ENCODE results near the gene PKNOX2. TPM values are rescaled to one million over a fixed set of nuclear protein-coding genes. Genes with fewer than 3 reads are reported as not detected.

PKNOX2 gene
- total and polyA plus RNA-seq, 4 donors = 3.1 to 10.6 (median 7.9) TPM

DNA sequence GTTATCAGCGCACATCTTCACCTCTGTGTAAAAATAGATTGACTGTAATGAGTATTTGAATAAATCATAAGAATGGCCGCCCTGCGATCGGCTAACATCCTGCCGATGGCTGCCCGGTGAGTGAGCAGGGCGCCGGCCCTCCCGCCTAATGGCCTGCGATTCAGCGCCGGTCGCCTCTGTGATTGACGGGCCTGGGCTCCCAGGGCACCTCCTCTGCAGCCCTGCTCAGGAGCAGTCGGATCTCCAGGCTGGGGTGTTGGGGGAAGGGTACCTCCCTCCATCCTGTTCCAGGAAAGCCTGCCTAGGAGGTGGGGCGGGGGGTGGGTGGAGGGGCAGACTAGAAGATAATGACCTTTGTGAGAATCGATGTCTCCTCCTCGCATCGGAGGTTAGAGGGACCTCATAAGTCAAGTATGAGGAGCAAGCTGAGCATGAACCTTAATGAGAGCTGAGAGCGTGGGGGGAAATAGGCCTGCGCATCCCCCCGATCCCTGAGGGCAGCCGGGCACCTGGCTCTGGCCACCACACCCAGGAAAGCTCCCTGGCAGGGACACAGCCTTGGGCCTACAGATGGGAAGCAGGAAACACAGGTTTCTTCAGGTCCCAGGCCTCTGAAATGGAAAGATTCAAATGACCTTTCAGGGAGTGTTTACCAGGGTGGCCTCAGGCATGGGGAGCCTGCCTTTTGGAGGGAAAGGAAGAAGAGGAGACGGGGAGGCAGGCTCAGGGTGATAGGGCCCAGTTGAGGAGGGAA lies 71.7 kb downstream of the PKNOX2 start:
- TF ChIP-seq, protein P1, sequence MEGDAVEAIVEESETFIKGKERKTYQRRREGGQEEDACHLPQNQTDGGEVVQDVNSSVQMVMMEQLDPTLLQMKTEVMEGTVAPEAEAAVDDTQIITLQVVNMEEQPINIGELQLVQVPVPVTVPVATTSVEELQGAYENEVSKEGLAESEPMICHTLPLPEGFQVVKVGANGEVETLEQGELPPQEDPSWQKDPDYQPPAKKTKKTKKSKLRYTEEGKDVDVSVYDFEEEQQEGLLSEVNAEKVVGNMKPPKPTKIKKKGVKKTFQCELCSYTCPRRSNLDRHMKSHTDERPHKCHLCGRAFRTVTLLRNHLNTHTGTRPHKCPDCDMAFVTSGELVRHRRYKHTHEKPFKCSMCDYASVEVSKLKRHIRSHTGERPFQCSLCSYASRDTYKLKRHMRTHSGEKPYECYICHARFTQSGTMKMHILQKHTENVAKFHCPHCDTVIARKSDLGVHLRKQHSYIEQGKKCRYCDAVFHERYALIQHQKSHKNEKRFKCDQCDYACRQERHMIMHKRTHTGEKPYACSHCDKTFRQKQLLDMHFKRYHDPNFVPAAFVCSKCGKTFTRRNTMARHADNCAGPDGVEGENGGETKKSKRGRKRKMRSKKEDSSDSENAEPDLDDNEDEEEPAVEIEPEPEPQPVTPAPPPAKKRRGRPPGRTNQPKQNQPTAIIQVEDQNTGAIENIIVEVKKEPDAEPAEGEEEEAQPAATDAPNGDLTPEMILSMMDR (IDR thresholded peaks at IDR 0.05; ENCODE audit: control extremely low read depth, extremely low read depth) = no peak

DNA sequence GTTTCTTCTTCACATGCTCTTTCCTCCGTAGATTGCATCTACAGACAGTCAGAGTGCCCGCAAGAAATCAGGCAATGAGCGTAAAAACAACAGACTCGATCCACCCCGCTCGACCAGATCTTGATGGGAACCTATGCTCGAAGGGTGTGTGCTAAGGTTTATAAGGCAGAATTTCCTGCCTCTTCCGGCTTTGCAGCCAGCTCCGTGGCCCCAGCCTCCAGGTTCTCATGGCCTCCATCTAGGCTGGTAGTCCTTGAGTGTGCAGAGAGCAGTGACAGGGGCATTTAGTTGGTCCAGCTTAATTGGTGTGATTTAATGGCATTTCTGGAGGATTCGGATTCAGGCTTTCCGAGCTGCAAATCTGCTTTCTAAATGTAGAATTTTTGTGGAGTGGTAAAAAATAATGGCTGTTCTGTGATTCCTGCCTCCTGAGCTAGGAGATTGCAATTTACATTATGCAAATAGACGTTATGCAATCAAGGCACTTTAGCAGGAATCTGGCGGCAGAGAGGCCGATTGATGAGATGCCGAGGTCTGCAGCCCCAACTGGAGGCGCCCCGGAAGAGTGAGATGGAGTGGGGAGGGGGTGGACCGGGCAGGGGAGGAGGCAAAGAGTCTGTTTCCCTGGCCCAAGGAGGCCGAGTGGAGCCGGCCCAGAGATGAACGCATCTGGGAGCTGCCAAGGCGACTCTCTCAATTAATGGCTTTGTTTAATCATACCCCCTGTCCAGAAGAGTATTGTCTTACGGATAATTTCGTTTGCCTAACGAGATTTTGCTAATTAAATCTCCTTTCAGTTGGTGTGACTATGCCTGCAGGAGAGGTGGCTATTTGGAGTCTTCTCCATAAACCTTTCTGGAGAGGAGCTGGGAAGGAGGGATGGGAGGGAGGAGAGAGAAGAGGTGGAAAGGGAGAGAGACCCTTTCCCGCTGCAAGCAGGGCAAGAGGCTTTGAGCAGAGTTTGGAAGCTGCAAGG lies 75.3 kb downstream of the PKNOX2 start:
- peaks cover 0 to 14% (median 0%) of the 10 kb centered on the region in 5 donors for H3K4me1 ChIP-seq (ENCODE audit: control insufficient read depth in 5 of 5, insufficient read depth in 5 of 5, low read length in 5 of 5)
- TF ChIP-seq, protein P1 (IDR thresholded peaks at IDR 0.05; ENCODE audit: control extremely low read depth, extremely low read depth) = no peak
- H3K4me3 ChIP-seq = no peak overlapping the region
- peaks cover 0 to 7% (median 2%) of the 10 kb centered on the region in 4 donors for H3K9me3 ChIP-seq (ENCODE audit: control insufficient read depth in 4 of 4, insufficient read depth in 3 of 4, low read length in 3 of 4)
- no peak overlapping the region for H3K9ac ChIP-seq (ENCODE audit: insufficient read depth in 1 of 2, low read length in 2 of 2)
- peaks cover 0 to 8% (median 2%) of the 10 kb centered on the region in 4 donors for H3K36me3 ChIP-seq (ENCODE audit: control insufficient read depth in 4 of 4, insufficient read depth in 4 of 4, low read length in 4 of 4)
- no peak for ATAC-seq (ENCODE audit: insufficient read depth, low FRiP score)
- no peak overlapping the region for H3K27ac ChIP-seq (ENCODE audit: low read depth in 1 of 2, low read length in 1 of 2)
- WGBS, 2 donors = 60 to 65% methylated on average over 26 of the region's 26 CpGs
- no peaks in the 10 kb centered on the region for H3K27me3 ChIP-seq (ENCODE audit: control insufficient read depth in 3 of 3, insufficient read depth in 3 of 3, low read length in 2 of 3)
- DNase-seq = peak; percentile 48 to 72 (median 60)

More for the DNA sequence above, 71.7 kb downstream of the PKNOX2 start:
- no peak overlapping the region for H3K9ac ChIP-seq (ENCODE audit: insufficient read depth in 1 of 2, low read length in 2 of 2)
- no peak overlapping the region for H3K4me3 ChIP-seq
- peaks cover 0 to 7% (median 2%) of the 10 kb centered on the region in 4 donors for H3K9me3 ChIP-seq (ENCODE audit: control insufficient read depth in 4 of 4, insufficient read depth in 3 of 4, low read length in 3 of 4)
- 76% methylated on average over 24 of the region's 24 CpGs for WGBS, 2 donors
- no peak for ATAC-seq (ENCODE audit: insufficient read depth, low FRiP score)
- H3K36me3 ChIP-seq (ENCODE audit: control insufficient read depth in 4 of 4, insufficient read depth in 4 of 4, low read length in 4 of 4) = peaks cover 0 to 8% (median 2%) of the 10 kb centered on the region in 4 donors
- no peak for DNase-seq
- H3K27me3 ChIP-seq (ENCODE audit: control insufficient read depth in 3 of 3, insufficient read depth in 3 of 3, low read length in 2 of 3) = no peaks in the 10 kb centered on the region
- peaks cover 0 to 14% (median 0%) of the 10 kb centered on the region in 5 donors for H3K4me1 ChIP-seq (ENCODE audit: control insufficient read depth in 5 of 5, insufficient read depth in 5 of 5, low read length in 5 of 5)
- H3K27ac ChIP-seq (ENCODE audit: low read depth in 1 of 2, low read length in 1 of 2) = no peak overlapping the region

DNA sequence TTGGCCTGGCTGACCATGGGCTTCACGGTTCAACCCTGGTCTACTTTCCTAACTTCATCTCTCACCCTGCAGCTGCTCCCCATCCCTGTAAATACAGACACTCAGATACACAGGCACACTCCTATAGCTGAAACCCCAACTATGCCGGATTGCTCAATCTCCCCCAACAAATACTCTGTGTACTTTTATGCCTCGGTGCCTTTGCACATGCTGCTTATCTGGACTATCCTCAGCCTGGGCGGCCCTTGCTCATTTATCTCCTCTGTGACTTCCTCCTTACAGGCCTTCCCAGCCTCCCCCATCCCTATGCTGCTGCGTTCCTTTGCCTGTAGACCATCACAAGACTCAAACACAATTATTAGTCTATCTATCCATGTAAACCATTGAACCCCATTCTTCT lies 76.6 kb downstream of the PKNOX2 start:
- ATAC-seq (ENCODE audit: insufficient read depth, low FRiP score) (no peak), DNase-seq (no peak)
- 88 to 91% methylated on average over 5 of the region's 5 CpGs for WGBS, 2 donors
- H3K4me1 ChIP-seq (ENCODE audit: control insufficient read depth in 5 of 5, insufficient read depth in 5 of 5, low read length in 5 of 5) = peaks cover 0 to 22% (median 3%) of the 10 kb centered on the region in 5 donors
- H3K4me3 ChIP-seq = no peak overlapping the region
- H3K36me3 ChIP-seq (ENCODE audit: control insufficient read depth in 4 of 4, insufficient read depth in 4 of 4, low read length in 4 of 4) = peaks cover 0 to 8% (median 2%) of the 10 kb centered on the region in 4 donors
- no peaks in the 10 kb centered on the region for H3K27me3 ChIP-seq (ENCODE audit: control insufficient read depth in 3 of 3, insufficient read depth in 3 of 3, low read length in 2 of 3)
- no peak overlapping the region for H3K9ac ChIP-seq (ENCODE audit: insufficient read depth in 1 of 2, low read length in 2 of 2)
- TF ChIP-seq, protein P1 (IDR thresholded peaks at IDR 0.05; ENCODE audit: control extremely low read depth, extremely low read depth) = no peak
- H3K9me3 ChIP-seq (ENCODE audit: control insufficient read depth in 4 of 4, insufficient read depth in 3 of 4, low read length in 3 of 4) = peaks cover 0 to 7% (median 2%) of the 10 kb centered on the region in 4 donors
- H3K27ac ChIP-seq (ENCODE audit: low read depth in 1 of 2, low read length in 1 of 2) = no peak overlapping the region

Data from lung (tissue), 12 donors.